ENCODE results near the gene KIF13A.

DNA sequence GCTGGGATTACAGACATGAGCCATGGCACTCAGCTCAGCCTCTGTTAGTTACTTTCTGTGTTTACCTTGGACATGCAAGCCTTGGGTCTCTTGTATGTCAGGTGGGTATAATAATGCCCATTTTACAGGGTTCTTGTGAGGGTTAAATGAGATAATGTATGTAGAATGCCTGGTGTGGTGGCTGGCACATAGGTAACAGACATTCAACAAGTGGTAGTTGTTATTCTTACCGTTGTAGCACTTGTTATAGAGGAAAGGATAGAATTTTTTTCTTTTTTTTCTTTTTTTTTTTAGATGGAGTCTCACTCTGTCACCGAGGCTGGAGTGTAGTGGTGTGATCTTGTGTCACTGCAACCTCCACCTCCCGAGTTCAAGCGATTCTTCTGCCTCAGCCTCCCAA is 8.0 kb upstream of the KIF13A start:
- TF ChIP-seq POLR2AphosphoS5 (IDR thresholded peaks at IDR 0.05; ENCODE audit: low read depth) (no peak), CTCF (IDR thresholded peaks at IDR 0.05; ENCODE audit: insufficient read depth, low read length) (no peak), GABPA (IDR thresholded peaks at IDR 0.05; ENCODE audit: low read depth) (no peak), SPI1 (IDR thresholded peaks at IDR 0.05; ENCODE audit: borderline replicate concordance, low read depth) (no peak)
- TF ChIP-seq, protein P1, sequence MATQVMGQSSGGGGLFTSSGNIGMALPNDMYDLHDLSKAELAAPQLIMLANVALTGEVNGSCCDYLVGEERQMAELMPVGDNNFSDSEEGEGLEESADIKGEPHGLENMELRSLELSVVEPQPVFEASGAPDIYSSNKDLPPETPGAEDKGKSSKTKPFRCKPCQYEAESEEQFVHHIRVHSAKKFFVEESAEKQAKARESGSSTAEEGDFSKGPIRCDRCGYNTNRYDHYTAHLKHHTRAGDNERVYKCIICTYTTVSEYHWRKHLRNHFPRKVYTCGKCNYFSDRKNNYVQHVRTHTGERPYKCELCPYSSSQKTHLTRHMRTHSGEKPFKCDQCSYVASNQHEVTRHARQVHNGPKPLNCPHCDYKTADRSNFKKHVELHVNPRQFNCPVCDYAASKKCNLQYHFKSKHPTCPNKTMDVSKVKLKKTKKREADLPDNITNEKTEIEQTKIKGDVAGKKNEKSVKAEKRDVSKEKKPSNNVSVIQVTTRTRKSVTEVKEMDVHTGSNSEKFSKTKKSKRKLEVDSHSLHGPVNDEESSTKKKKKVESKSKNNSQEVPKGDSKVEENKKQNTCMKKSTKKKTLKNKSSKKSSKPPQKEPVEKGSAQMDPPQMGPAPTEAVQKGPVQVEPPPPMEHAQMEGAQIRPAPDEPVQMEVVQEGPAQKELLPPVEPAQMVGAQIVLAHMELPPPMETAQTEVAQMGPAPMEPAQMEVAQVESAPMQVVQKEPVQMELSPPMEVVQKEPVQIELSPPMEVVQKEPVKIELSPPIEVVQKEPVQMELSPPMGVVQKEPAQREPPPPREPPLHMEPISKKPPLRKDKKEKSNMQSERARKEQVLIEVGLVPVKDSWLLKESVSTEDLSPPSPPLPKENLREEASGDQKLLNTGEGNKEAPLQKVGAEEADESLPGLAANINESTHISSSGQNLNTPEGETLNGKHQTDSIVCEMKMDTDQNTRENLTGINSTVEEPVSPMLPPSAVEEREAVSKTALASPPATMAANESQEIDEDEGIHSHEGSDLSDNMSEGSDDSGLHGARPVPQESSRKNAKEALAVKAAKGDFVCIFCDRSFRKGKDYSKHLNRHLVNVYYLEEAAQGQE (IDR thresholded peaks at IDR 0.05; ENCODE audit: insufficient replicate concordance, low read depth), result no peak

All from HL-60 (cell line).